GM19240 (cell line): ENCODE data around the gene CYP4F3.
A peak's percentile ranks its signal among the peaks of the same experiment; 100 is the strongest.
"Not testable (repeated sequence)": the region's sequence is repeated elsewhere in the genome, so short reads cannot be mapped to it uniquely, and the experiment has no call there.

ENCODE experiments used
- DNase-seq: peaks from one replicate; pipeline ENCODE4 v3.0.0; 2011; ENCODE audit warnings: low spot score; ENCODE audit not compliant: insufficient read length

Gene CYP4F3

DNA sequence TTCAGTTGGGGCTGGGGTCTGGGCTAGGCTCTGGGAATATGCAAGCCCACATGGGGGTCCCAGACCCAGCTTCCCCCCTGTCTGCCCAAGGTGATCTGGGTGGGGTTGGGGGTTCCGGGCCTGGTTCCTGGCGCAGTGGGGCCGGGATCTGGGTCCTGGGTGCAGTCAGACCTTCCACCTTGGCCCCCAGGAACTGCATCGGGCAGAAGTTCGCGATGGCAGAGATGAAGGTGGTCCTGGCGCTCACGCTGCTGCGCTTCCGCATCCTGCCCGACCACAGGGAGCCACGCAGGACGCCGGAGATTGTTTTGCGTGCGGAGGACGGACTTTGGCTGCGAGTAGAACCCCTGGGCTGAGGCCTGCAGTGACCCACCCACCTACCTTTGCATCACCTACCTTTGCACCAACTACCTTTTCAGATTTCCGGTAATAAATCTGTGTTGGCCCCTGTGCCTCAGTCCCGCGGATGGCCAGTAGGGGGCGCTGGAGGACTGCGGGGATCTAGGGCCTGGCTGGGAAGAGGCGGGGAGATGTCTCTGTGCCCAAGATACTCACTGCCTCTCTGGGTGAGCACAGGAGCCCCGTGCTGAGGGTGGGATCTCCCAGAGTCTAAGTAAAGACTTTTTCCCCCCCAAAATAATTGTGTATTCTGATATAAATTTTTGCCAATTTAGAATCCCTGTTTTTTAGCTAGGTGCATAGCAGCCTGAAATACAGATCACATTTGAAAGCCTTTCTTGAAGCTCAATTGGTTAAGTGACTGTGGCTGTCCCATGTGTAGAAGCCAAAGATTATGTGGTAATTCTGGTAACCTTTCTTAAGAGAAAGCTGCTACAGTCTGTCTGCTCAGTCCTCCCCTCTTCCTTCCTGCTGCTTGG, 11.5 kb upstream of the CYP4F3 start:
- peak; percentile 59 for DNase-seq

GRCh38 chr19:15631817-15632216, 8.9 kb upstream of the CYP4F3 start:
- no peak for DNase-seq

GRCh38 chr19:15633082-15633835, 7.4 kb upstream of the CYP4F3 start:
- no peak for DNase-seq

DNA sequence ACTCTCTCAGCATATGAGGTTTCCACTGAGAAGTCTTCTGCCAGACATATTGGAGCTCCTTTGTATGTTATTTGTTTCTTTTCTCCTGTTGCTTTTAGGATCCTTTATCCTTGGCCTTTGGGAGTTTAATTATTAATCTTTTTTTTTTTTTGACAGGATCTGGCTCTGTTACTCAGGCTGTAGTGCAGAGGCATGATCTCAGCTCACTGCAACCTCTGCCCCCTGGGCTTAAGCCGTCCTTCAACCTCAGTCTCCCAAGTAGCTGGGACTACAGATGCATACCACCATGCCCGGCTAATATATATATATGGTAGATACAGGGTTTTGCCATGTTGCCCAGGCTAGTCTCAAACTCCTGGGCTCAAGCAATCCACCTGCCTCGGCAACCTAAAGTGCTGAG, 6.6 kb upstream of the CYP4F3 start:
- DNase-seq: no peak

GRCh38 chr19:15635016-15635805, 5.5 kb upstream of the CYP4F3 start:
- DNase-seq: no peak

GRCh38 chr19:15636026-15636425, 4.7 kb upstream of the CYP4F3 start:
- DNase-seq: no peak

DNA sequence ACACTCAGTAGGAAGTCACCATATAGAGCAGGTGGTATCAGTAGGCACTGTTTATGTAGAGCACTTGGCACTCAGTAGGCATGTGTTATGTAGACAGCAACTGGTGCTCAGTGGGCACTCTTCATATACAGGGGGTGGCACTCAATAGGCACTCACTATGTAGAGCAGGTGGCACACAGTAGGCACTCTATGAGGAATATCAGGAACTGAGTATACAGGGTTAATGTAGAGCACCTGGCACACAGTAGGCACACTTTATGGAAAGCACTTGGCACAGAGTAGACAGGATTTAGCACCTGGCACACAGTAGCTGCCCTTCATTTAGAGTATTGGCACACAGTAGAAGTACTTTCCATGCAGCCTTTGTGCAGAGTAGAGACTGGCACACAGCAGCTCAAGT, 1.1 kb upstream of the CYP4F3 start:
- no peak for DNase-seq

DNA sequence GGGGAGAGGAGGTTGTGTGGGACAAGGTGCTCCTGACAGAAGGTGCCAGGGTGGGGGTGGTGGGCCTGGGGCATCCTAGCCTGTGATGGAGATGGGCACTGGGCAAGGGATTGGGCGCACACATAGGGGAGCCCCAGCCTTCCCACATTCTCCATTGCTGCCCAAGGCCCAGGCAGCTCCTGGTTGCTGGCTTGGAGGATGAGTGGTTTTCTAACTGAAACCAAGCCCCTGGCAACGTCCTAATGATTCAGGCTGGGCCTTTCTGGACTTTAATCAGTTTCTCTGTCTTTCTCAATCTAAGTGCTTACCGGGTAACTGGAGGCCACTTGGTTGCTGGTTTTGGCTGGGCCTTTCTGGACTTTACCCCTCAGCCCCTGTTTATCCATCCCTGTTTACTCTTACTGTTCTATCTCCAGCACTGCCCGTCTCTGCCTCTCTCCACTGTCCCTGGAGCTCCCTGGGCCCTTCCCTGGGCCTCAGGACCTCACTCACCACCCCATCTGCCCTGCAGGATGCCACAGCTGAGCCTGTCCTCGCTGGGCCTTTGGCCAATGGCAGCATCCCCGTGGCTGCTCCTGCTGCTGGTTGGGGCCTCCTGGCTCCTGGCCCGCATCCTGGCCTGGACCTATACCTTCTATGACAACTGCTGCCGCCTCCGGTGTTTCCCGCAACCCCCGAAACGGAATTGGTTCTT, 354 bp downstream of the CYP4F3 start:
- no peak for DNase-seq

GRCh38 chr19:15641901-15642491, 1.3 kb downstream of the CYP4F3 start:
- no peak for DNase-seq

- DNase-seq: no peak
These were observed 2.1 kb downstream of the CYP4F3 start for GRCh38 chr19:15642807-15643206.

DNA sequence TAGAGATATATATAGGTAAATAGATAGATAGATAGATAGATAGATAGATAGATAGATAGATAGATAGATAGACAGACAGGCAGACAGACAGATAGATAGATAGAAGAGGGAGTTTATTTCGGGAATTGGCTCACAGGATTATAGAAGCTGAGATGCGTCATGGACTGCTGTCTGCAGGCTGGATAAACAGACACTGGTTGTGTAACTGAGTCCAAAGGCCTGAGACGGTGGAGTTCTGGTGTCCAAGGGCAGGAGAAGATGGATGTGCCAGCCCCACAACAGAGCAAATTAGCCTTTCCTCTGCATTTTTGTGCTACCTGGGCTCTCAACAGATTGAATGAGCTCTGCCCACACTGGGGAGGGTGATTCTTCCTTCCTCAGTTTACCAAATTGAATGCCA, 2.7 kb downstream of the CYP4F3 start:
- DNase-seq: no peak

- DNase-seq: no peak
These were observed 3.5 kb downstream of the CYP4F3 start for GRCh38 chr19:15644066-15644741.

DNA sequence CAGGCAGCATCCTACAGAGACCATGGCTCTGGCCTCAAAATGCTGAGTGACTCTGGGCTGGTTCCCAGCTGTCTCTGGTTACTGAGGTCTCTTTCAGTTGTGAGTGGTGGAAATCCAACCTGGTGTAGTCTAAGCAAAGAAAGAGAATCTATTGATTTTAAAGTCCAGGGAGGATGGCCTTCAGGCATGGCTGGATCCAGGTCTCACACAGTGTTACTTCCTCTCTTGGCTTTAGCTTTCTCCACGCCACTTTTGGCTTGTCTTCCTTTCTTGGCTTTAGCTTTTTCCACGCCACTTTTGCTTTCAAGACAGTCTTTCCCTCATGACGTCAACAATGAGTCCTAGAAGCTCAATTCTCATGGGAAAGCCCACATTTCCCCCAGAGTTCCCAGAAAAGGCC, 4.1 kb downstream of the CYP4F3 start:
- no peak for DNase-seq

DNA sequence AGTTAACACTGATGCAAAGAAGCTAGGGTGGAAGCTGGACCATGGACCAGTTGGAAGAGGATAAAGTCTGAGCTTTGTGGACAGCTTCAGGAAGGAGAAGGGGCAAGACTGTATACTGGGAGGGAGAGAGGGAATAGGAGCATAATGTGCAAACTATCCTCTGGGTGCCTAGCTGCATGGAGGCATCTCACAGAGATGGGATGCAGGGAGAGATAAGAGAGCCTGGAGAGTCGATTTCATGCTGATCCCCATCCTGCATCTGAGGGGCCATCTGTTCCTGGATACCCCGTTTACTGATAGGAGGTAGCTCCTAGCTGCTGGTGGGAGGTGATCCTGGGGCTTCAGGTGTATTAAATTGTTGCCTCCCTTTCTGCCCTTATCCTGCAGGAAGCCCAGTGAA, 8.8 kb downstream of the CYP4F3 start:
- no peak for DNase-seq

- DNase-seq: not testable (repeated sequence)
These were observed 9.4 kb downstream of the CYP4F3 start for GRCh38 chr19:15650123-15650522.

- DNase-seq: no peak
These were observed 11.1 kb downstream of the CYP4F3 start for GRCh38 chr19:15651791-15652190.

DNA sequence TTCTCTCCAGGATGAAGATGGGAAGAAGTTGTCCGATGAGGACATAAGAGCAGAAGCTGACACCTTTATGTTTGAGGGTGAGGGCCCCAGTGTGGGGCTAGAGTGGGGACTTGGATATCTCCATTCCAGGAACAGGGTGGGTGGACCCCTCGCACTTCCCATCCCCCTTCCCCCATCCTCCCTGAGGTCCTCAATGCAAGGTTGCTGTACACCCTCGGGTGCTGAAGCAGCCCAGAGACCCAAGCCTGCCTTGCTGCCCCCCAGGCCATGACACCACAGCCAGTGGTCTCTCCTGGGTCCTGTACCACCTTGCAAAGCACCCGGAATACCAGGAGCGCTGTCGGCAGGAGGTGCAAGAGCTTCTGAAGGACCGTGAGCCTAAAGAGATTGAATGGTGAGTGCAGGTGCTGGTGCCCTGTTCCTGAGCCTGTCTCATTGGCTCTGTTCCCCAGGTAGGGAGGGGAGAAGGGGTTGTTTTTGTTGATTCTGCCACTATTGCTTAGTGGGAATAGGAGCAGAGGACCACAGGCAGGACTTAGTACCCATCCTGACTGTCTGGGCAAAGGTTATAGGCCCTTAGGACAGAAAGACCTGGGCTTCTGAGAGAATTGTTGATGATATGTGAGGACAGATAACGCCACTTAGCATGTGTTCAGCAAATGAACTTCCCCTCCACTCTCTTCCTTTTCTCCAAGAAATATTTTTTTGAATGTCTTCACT, 12.0 kb downstream of the CYP4F3 start:
- DNase-seq: no peak

DNA sequence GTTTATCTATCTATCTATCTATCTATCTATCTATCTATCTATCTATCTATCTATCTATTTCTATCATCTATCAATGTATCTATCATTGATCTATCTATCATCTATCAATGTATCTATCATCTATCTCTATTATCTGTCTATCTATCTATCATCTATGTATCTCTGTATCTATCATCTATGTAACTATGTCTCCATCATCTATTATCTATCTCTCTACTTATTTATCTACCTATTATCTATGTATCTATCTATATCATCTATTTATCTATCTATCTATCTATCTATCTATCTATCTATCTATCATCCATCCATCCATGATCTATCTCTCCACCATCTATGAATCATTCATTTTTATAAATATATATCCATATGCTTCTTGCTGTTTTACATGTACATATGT, 15.8 kb downstream of the CYP4F3 start:
- DNase-seq: no peak

DNA sequence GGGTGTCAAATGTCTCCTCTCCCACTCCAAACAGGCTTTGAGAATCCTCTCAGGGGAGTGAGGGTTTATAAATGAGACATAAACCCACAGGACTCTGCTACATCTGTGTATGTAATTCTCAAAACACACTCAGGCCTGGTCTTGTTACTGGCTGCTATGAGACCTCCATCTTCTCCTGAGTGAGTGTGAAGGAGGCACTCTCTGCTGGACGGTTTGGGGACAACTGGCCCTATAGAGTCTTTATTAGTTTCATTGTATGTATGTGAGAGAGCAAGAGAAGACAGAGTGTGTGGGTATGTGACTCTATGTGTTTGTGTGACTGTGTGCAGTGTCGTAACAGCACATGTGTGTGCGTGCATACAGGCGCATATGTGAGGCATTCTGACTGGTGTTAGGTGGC, 22.6 kb downstream of the CYP4F3 start:
- DNase-seq: no peak

DNA sequence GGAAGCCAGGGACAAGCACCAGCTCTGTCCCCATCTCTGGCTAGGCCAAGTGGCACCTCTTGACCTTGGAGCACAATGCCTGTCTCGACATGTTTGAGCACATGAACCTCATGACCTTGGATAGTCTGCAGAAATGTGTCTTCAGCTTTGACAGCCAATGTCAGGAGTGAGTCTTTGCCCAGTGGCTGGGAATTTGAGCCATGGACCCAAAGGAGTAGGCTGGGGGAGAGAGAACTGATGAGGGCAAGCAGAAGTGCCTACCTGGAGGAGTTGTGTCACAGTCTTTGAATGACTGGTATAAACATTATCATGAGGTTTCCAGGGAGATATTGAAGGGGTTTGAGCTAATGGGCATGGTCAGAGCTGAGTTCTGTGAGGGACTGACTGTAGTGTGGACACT, 25.5 kb downstream of the CYP4F3 start:
- no peak for DNase-seq
